Measurements from ENCODE around the gene NEUROD2. TPM values are rescaled to one million over a fixed set of nuclear protein-coding genes. Genes with fewer than 3 reads are reported as not detected.

Gene NEUROD2
- total RNA-seq, 1 experiment from 2014 or later: not detected

- Mint-ChIP-seq H3K36me3 (ENCODE audit: insufficient read depth, unreplicated experiment) (no peaks in the 10 kb centered on the region), H3K4me1 (ENCODE audit: insufficient read depth, unreplicated experiment) (peaks cover 6% of the 10 kb centered on the region), H3K9me3 (ENCODE audit: unreplicated experiment) (no peaks in the 10 kb centered on the region), H3K27me3 (ENCODE audit: insufficient read depth, unreplicated experiment) (peaks cover 100% of the 10 kb centered on the region), H3K4me3 (ENCODE audit: unreplicated experiment) (no peak overlapping the region), H3K27ac (ENCODE audit: low read depth, unreplicated experiment) (no peak overlapping the region)
- intact Hi-C loops (cut with micrococcal nuclease): no loop called here
- DNase-seq (ENCODE audit: unreplicated experiment): no peak
- CTCF ChIA-PET: interaction anchor here (0.6 kb wide), 1 partner anchor 292 kb away, joined by 3 read pairs; no protein-coding TSS in a partner anchor
- POLR2A ChIA-PET: no interaction called here
- BruUV-seq (replicated peaks): no TSS peak
- no peak for TF ChIP-seq CTCF (IDR thresholded peaks at IDR 0.05; ENCODE audit: unreplicated experiment)
Observed at GRCh38 chr17:39602533-39603303, 5.0 kb downstream of the NEUROD2 start.

- intact Hi-C loops (cut with micrococcal nuclease): no loop called here
- CTCF ChIA-PET: no interaction called here
- H3K36me3 Mint-ChIP-seq (ENCODE audit: insufficient read depth, unreplicated experiment): no peaks in the 10 kb centered on the region
- no peak overlapping the region for H3K27ac Mint-ChIP-seq (ENCODE audit: low read depth, unreplicated experiment)
- H3K4me1 Mint-ChIP-seq (ENCODE audit: insufficient read depth, unreplicated experiment): peaks cover 6% of the 10 kb centered on the region
- POLR2A ChIA-PET: no interaction called here
- no peak for TF ChIP-seq CTCF (IDR thresholded peaks at IDR 0.05; ENCODE audit: unreplicated experiment)
- no TSS peak for BruUV-seq (replicated peaks)
- no peak for DNase-seq (ENCODE audit: unreplicated experiment)
- H3K4me3 Mint-ChIP-seq (ENCODE audit: unreplicated experiment): no peak overlapping the region
- no peaks in the 10 kb centered on the region for H3K9me3 Mint-ChIP-seq (ENCODE audit: unreplicated experiment)
- H3K27me3 Mint-ChIP-seq (ENCODE audit: insufficient read depth, unreplicated experiment): peaks cover 100% of the 10 kb centered on the region
Observed at GRCh38 chr17:39601758-39602532, 5.8 kb downstream of the NEUROD2 start.

GRCh38 chr17:39600997-39601597, 6.6 kb downstream of the NEUROD2 start:
- POLR2A ChIA-PET: interaction anchor here (0.8 kb wide), 1 partner anchor 14 kb away, joined by 3 read pairs; no protein-coding TSS in a partner anchor
- TF ChIP-seq CTCF (IDR thresholded peaks at IDR 0.05; ENCODE audit: unreplicated experiment): no peak
- no TSS peak for BruUV-seq (replicated peaks)
- intact Hi-C loops (cut with micrococcal nuclease): no loop called here
- CTCF ChIA-PET: interaction anchor here (1.2 kb wide), 1 partner anchor 20 kb away, joined by 3 read pairs; no protein-coding TSS in a partner anchor
- no peak for DNase-seq (ENCODE audit: unreplicated experiment)
- Mint-ChIP-seq H3K27ac (ENCODE audit: low read depth, unreplicated experiment) (no peak overlapping the region), H3K9me3 (ENCODE audit: unreplicated experiment) (no peaks in the 10 kb centered on the region), H3K4me3 (ENCODE audit: unreplicated experiment) (no peak overlapping the region), H3K36me3 (ENCODE audit: insufficient read depth, unreplicated experiment) (no peaks in the 10 kb centered on the region), H3K4me1 (ENCODE audit: insufficient read depth, unreplicated experiment) (peaks cover 6% of the 10 kb centered on the region), H3K27me3 (ENCODE audit: insufficient read depth, unreplicated experiment) (peaks cover 100% of the 10 kb centered on the region)

Data from MCF 10A (cell line).